ENCODE data around the gene DRC7. TPM values are rescaled to one million over a fixed set of nuclear protein-coding genes. Genes with fewer than 3 reads are reported as not detected.

Gene DRC7
- total and polyA plus RNA-seq, 9 of the 15 experiments (the other 6 are each of a cell fraction or from before 2014, with no cell fraction given), result 0.04 to 0.33 (median 0.12) TPM; not detected in 3

- ATAC-seq (no peak), FAIRE-seq (no peak), DNase-seq (ENCODE audit: extremely low read depth in 1 of 4, low spot score in 3 of 4) (no peak)
- H3K9me3 ChIP-seq (replicated peaks; ENCODE audit: control insufficient read depth, insufficient read depth, low read depth, low read length), result no peaks in the 10 kb centered on the region
- TF ChIP-seq ZFX (CRISPR knock-in tag; IDR thresholded peaks at IDR 0.05) (no peak), EGR1 (conservative IDR thresholded peaks at IDR 0.05) (peak; percentile 86), GTF2E2 (tag; IDR thresholded peaks at IDR 0.05) (no peak), OTX1 (CRISPR knock-in tag; IDR thresholded peaks at IDR 0.05) (0 out of 2 replicates have a peak, but pooled peaks have one; percentile 28)
- 67% methylated on average over 17 of the region's 18 CpGs for WGBS (ENCODE audit: insufficient coverage, low coverage, missing lambda C conversion rate)
- CTCF ChIA-PET (ENCODE audit: low intra/inter-chr PET ratio), result no interaction called here
- no peaks in the 10 kb centered on the region for H3K27me3 ChIP-seq (ENCODE audit: control insufficient read depth in 2 of 2, insufficient read depth in 2 of 2, low read length in 2 of 2)
- H3K4me1 ChIP-seq (replicated peaks in 1 of 2; ENCODE audit: control insufficient read depth in 2 of 2, insufficient read depth in 2 of 2, low read length in 2 of 2), result peaks cover 0 to 62% of the 10 kb centered on the region in 2 experiments; a peak in 3 of 5 replicates
- no peak overlapping the region for H3K4me3 ChIP-seq
- H3K79me2 ChIP-seq (ENCODE audit: control insufficient read depth, insufficient read depth, low read length), result no peaks in the 10 kb centered on the region
- H3K4me2 ChIP-seq (ENCODE audit: insufficient read depth, low read length), result no peak overlapping the region
- H3K36me3 ChIP-seq (ENCODE audit: control insufficient read depth, insufficient read depth, low read length), result peaks cover 82% of the 10 kb centered on the region; the same call in 2 of the 3 replicates
- H3K9ac ChIP-seq (ENCODE audit: insufficient read depth in 1 of 2, low read depth in 2 of 2, low read length in 2 of 2), result no peak overlapping the region
- peaks cover 4% of the 10 kb centered on the region for H4K20me1 ChIP-seq (replicated peaks; ENCODE audit: control insufficient read depth, insufficient read depth, low read length)
- H2AFZ ChIP-seq (ENCODE audit: low read depth, low read length), result no peak overlapping the region
- intact Hi-C loops (cut with micrococcal nuclease), result loop anchor here (2.0 kb wide), 1 partner anchor 245 kb away; the partner anchor contains the start of genes USB1 and ZNF319
- POLR2A ChIA-PET, result interaction anchor here (0.6 to 1.4 kb wide), 6 partner anchors 11 to 234 kb away, joined by 3 to 5 read pairs (median 4); partner anchors contain the start of gene KATNB1
- H3K27ac ChIP-seq (ENCODE audit: extremely low read depth, low read depth, low read length), result no peak overlapping the region
- BruUV-seq (replicated peaks), result no TSS peak
- H3K9me1 ChIP-seq (ENCODE audit: control insufficient read depth, insufficient read depth, low read length), result no peaks in the 10 kb centered on the region
- in situ Hi-C loops (cut with MboI), result loop anchor here (10.0 kb wide), 1 partner anchor 249 kb away; the partner anchor contains the start of genes USB1 and ZNF319
Measured at GRCh38 chr16:57755726-57756423, 61.3 kb downstream of the DRC7 start.
